EH (cell line): ENCODE data around the gene SNX13.

ENCODE experiments used
- DNase-seq: peaks from one replicate; pipeline ENCODE4 v3.0.0-alpha.2; 2015; ENCODE audit warnings: low read depth

SNX13 gene

GRCh38 chr7:17944720-17945119 lies 4.4 kb upstream of the SNX13 start:
- DNase-seq: no peak

- DNase-seq: no peak
Measured at GRCh38 chr7:17943006-17943405, 2.7 kb upstream of the SNX13 start.

GRCh38 chr7:17942231-17942630 lies 1.9 kb upstream of the SNX13 start:
- DNase-seq: no peak

- DNase-seq: no peak
Measured at GRCh38 chr7:17940951-17941431, 697 bp upstream of the SNX13 start.

- peak; percentile 50 for DNase-seq
Measured at GRCh38 chr7:17939606-17940301, 540 bp downstream of the SNX13 start.

- DNase-seq: peak; percentile 54
Measured at GRCh38 chr7:17939211-17939605, 1.1 kb downstream of the SNX13 start.

GRCh38 chr7:17937506-17938120 lies 2.7 kb downstream of the SNX13 start:
- DNase-seq: peak; percentile 29

- DNase-seq: no peak
Measured at GRCh38 chr7:17936321-17936720, 4.0 kb downstream of the SNX13 start.

GRCh38 chr7:17934612-17935240 lies 5.6 kb downstream of the SNX13 start:
- DNase-seq: no peak

- no peak for DNase-seq
Measured at GRCh38 chr7:17934094-17934493, 6.2 kb downstream of the SNX13 start.

GRCh38 chr7:17932770-17933169 lies 7.5 kb downstream of the SNX13 start:
- no peak for DNase-seq

GRCh38 chr7:17931069-17931468 lies 9.2 kb downstream of the SNX13 start:
- DNase-seq: no peak

GRCh38 chr7:17930546-17930945 lies 9.7 kb downstream of the SNX13 start:
- no peak for DNase-seq

- DNase-seq: no peak
Measured at GRCh38 chr7:17929647-17930395, 10.5 kb downstream of the SNX13 start.

GRCh38 chr7:17928055-17928454 lies 12.2 kb downstream of the SNX13 start:
- DNase-seq: no peak

- no peak for DNase-seq
Measured at GRCh38 chr7:17921857-17922416, 18.4 kb downstream of the SNX13 start.

- no peak for DNase-seq
Measured at GRCh38 chr7:17917842-17918241, 22.5 kb downstream of the SNX13 start.

- DNase-seq: no peak
Measured at GRCh38 chr7:17916786-17917185, 23.5 kb downstream of the SNX13 start.

GRCh38 chr7:17915796-17916195 lies 24.5 kb downstream of the SNX13 start:
- peak; percentile 39 for DNase-seq

- no peak for DNase-seq
Measured at GRCh38 chr7:17915168-17915567, 25.1 kb downstream of the SNX13 start.

GRCh38 chr7:17913250-17913649 lies 27.0 kb downstream of the SNX13 start:
- DNase-seq: no peak

GRCh38 chr7:17912536-17913235 lies 27.6 kb downstream of the SNX13 start:
- no peak for DNase-seq
